Measurements from ENCODE around the gene TMOD3.

GRCh38 chr15:51829376-51830275 lies at the start of gene TMOD3:
- TF ChIP-seq POLR2A (IDR thresholded peaks at IDR 0.05) (peak in 1 of 3 donors; percentile 85), CTCF (IDR thresholded peaks at IDR 0.05 in 8 of 11, conservative IDR thresholded peaks at IDR 0.05 in 3 of 11) (peak in 4 of 11 experiments; percentile 26 to 41 (median 35)), POLR2AphosphoS5 (IDR thresholded peaks at IDR 0.05) (peak; percentile 99)

Data from spleen (tissue), 7 donors.